Measurements from ENCODE around the gene BRPF3. TPM values are rescaled to one million over a fixed set of nuclear protein-coding genes. Genes with fewer than 3 reads are reported as not detected.

BRPF3 gene
- total and polyA plus RNA-seq, 10 donors: 2.4 to 42.7 (median 31.6) TPM

DNA sequence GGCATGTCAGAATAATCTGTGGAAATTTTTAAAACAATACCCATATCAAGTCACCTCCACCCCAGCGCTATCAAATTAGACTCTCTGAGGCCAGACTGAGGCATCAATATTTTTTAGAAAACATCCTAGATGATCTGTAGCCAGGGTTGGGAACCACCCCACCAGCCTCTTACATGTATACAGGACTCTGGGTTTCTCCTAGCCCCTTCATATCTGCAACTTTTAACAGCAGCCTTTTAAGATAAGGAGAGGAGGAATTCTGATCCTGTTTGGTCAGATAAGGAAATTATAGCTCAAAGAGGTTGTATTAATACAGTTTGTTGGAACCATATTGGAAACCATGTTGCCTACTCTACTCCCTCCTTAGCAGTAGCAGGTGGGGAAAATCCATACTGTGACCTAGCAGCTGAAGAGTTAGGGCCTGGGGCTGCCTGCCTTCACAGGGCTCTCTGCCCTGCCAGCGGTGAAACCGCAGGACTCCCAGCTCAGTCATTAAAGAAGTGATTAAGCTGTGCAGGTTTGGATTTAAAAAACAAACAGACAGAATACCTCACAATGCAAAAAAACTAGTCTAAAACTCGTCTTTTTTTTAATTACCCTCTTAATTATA is 30.0 kb downstream of the BRPF3 start:
- no peak for DNase-seq
- TF ChIP-seq, protein P1, sequence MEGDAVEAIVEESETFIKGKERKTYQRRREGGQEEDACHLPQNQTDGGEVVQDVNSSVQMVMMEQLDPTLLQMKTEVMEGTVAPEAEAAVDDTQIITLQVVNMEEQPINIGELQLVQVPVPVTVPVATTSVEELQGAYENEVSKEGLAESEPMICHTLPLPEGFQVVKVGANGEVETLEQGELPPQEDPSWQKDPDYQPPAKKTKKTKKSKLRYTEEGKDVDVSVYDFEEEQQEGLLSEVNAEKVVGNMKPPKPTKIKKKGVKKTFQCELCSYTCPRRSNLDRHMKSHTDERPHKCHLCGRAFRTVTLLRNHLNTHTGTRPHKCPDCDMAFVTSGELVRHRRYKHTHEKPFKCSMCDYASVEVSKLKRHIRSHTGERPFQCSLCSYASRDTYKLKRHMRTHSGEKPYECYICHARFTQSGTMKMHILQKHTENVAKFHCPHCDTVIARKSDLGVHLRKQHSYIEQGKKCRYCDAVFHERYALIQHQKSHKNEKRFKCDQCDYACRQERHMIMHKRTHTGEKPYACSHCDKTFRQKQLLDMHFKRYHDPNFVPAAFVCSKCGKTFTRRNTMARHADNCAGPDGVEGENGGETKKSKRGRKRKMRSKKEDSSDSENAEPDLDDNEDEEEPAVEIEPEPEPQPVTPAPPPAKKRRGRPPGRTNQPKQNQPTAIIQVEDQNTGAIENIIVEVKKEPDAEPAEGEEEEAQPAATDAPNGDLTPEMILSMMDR (IDR thresholded peaks at IDR 0.05 in 8 of 11, conservative IDR thresholded peaks at IDR 0.05 in 3 of 11): no peak
- no peak for TF ChIP-seq POLR2AphosphoS5 (IDR thresholded peaks at IDR 0.05)
- TF ChIP-seq POLR2A (IDR thresholded peaks at IDR 0.05): no peak
- Histone ChIP-seq H3K27ac (no peak overlapping the region), H3K4me1 (peaks cover 0 to 61% (median 20%) of the 10 kb centered on the region in 6 donors), H3K36me3 (peaks cover 9 to 100% (median 69%) of the 10 kb centered on the region in 6 donors), H3K9me3 (no peaks in the 10 kb centered on the region), H3K4me3 (no peak overlapping the region), H3K27me3 (replicated peaks in 1 of 7) (no peaks in the 10 kb centered on the region)
- intact Hi-C loops (cut with DNase I; ENCODE audit: low total_unique reads): no loop called here
- WGBS, 5 donors: 92 to 97% (median 93%) methylated on average over 4 of the region's 4 CpGs

DNA sequence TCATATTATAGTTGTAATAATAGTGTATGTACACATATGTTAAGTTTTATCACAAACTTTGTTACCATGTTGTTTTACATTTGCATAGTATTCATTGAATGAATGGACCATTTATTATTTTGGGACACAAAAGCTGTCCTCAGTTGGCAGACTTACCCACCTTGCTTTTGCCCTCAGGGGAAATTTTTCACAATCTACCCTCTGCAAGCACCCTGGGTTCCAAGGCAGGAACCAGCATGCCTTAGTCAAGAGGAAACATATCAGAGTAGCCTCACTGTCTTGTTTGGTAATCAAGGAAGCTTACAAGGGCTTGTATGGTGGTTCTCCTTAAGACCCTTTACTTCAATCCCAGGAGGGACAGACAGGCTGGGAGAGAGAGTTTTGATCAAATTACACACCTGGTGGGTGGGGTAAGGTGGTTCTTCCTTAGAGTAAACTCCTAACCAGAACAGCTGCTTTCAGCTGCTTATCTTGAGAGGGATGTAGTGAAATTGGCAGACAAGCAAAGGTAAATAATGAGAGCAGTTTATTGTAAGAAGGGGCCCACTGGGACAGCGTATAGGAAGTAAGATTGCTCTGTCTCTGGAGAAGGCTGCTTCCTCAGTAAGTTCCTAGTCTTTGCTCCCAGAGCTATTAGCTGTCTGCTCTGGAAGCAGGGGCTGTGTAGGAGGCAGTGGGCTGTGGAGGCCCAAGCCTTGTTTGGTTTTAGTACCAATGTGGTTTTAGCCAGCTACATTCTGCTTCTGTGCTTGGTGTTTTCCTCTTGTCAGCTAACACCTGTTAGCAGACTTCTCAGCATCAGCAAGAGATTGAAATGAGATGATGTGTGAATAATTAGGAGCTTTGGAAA is 31.1 kb downstream of the BRPF3 start:
- no peak for DNase-seq
- no peak for TF ChIP-seq POLR2AphosphoS5 (IDR thresholded peaks at IDR 0.05)
- TF ChIP-seq, protein P1 (IDR thresholded peaks at IDR 0.05 in 8 of 11, conservative IDR thresholded peaks at IDR 0.05 in 3 of 11): no peak
- no peak for TF ChIP-seq POLR2A (IDR thresholded peaks at IDR 0.05)
- intact Hi-C loops (cut with DNase I; ENCODE audit: low total_unique reads): no loop called here
- Histone ChIP-seq H3K4me3 (no peak overlapping the region), H3K4me1 (peaks cover 0 to 62% (median 20%) of the 10 kb centered on the region in 6 donors), H3K27ac (no peak overlapping the region), H3K9me3 (no peaks in the 10 kb centered on the region), H3K36me3 (peaks cover 6 to 100% (median 65%) of the 10 kb centered on the region in 6 donors), H3K27me3 (replicated peaks in 1 of 7) (no peaks in the 10 kb centered on the region)
- WGBS, 5 donors: 70 to 100% (median 84%) methylated on average over 1 of the region's 1 CpG

DNA sequence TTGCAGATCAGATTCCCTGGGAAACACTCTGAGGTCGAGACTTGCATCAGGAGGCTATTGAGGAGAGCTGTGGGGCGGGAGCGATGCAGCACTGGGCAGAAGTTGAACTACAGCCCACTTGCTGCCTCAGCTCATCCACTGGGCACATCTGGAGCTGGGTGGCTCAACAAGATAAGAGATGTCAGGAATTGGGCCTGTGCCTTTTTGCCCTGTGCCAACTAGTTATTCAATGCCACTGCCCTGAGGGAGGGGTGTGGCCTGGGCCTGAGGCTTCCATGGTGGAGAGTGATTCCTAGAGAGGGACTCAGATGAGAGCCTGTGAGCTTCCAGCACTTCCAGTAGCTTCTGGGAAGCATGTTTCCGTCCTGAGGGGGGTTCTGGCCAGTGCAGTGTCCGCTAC is 32.7 kb downstream of the BRPF3 start:
- Histone ChIP-seq H3K9me3 (no peaks in the 10 kb centered on the region), H3K36me3 (peaks cover 6 to 100% (median 64%) of the 10 kb centered on the region in 6 donors), H3K27ac (no peak overlapping the region), H3K27me3 (replicated peaks in 1 of 7) (no peaks in the 10 kb centered on the region), H3K4me3 (no peak overlapping the region), H3K4me1 (peaks cover 0 to 56% (median 17%) of the 10 kb centered on the region in 6 donors)
- 86 to 97% (median 87%) methylated on average over 5 of the region's 5 CpGs for WGBS, 5 donors
- TF ChIP-seq POLR2A (IDR thresholded peaks at IDR 0.05) (no peak), POLR2AphosphoS5 (IDR thresholded peaks at IDR 0.05) (peak in 2 of 3 donors; percentile 28 to 34)
- intact Hi-C loops (cut with DNase I; ENCODE audit: low total_unique reads): no loop called here
- DNase-seq: no peak

DNA sequence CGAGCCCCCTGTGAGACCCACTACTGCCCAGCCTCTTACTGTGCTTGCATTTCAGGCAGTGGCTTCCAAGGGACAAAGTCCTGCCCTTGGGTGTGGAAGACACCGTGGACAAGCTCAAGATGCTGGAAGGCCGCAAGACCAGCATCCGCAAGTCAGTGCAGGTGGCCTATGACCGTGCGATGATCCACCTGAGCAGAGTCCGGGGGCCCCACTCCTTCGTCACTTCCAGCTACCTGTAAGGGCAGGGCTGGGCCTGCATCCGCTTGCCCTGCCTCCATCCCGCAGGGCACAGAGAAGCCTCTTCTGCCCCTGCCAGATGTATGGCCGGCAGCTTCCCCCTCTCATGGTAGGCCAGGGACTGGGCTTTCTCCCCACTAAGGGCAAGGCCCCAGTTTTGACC is 33.8 kb downstream of the BRPF3 start:
- WGBS, 5 donors: 93 to 99% (median 97%) methylated on average over 11 of the region's 11 CpGs
- no peaks in the 10 kb centered on the region for H3K9me3 ChIP-seq
- TF ChIP-seq POLR2AphosphoS5 (IDR thresholded peaks at IDR 0.05) (no peak), POLR2A (IDR thresholded peaks at IDR 0.05) (no peak)
- TF ChIP-seq, protein P1 (IDR thresholded peaks at IDR 0.05 in 8 of 11, conservative IDR thresholded peaks at IDR 0.05 in 3 of 11): no peak
- no peaks in the 10 kb centered on the region for H3K27me3 ChIP-seq (replicated peaks in 1 of 7)
- intact Hi-C loops (cut with DNase I; ENCODE audit: low total_unique reads): no loop called here
- H3K27ac ChIP-seq: no peak overlapping the region
- H3K4me3 ChIP-seq: no peak overlapping the region
- H3K4me1 ChIP-seq: peaks cover 0 to 44% (median 9%) of the 10 kb centered on the region in 6 donors
- H3K36me3 ChIP-seq: peaks cover 6 to 90% (median 61%) of the 10 kb centered on the region in 6 donors
- DNase-seq: no peak
